Neural cell (in vitro differentiated cells): ENCODE measurements around the gene EIF4A2.

Source experiments
- POLR2AphosphoS5 ChIP-seq: IDR thresholded peaks from 2 replicates; pipeline ENCODE4 v1.6.1; 2012
- SMC3 ChIP-seq: fragments of 450-650 bp; conservative IDR thresholded peaks from 2 replicates; pipeline ENCODE4 v1.6.1; 2014; ENCODE audit warnings: antibody characterized with exemption, mild to moderate bottlenecking, moderate library complexity; ENCODE audit not compliant: poor library complexity
- TAF1 ChIP-seq: IDR thresholded peaks from 2 replicates; pipeline ENCODE4 v1.6.1; 2012; ENCODE audit warnings: low read depth
- TF ChIP-seq, protein P1 (sequence below): fragments of 450-650 bp; IDR thresholded peaks from 2 replicates; pipeline ENCODE4 v1.5.1; 2014; ENCODE audit warnings: antibody characterized with exemption, mild to moderate bottlenecking, moderate library complexity; ENCODE audit not compliant: poor library complexity, severe bottlenecking

DNA sequence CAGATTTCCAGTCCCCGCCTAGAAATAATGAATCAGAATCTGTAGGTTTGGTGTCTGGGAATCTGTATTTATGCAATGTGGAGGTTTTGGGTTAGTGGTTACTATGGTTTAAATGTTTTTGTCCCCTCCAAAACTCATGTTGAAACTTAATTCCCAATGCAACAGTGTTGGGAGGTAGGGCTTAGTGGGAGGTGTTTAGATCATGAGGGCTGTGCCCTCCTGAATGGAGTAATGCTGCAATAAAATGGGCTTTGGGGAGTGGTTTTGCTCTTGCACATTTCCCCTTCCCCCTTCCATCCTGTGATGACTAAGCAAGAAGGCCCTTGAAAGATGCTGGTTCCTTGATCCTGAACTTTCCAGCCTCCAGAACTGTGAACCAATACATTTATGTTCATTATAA lies 32.1 kb downstream of the EIF4A2 start:
- TF ChIP-seq POLR2AphosphoS5 (no peak), TAF1 (no peak), SMC3 (no peak)
- TF ChIP-seq, protein P1, sequence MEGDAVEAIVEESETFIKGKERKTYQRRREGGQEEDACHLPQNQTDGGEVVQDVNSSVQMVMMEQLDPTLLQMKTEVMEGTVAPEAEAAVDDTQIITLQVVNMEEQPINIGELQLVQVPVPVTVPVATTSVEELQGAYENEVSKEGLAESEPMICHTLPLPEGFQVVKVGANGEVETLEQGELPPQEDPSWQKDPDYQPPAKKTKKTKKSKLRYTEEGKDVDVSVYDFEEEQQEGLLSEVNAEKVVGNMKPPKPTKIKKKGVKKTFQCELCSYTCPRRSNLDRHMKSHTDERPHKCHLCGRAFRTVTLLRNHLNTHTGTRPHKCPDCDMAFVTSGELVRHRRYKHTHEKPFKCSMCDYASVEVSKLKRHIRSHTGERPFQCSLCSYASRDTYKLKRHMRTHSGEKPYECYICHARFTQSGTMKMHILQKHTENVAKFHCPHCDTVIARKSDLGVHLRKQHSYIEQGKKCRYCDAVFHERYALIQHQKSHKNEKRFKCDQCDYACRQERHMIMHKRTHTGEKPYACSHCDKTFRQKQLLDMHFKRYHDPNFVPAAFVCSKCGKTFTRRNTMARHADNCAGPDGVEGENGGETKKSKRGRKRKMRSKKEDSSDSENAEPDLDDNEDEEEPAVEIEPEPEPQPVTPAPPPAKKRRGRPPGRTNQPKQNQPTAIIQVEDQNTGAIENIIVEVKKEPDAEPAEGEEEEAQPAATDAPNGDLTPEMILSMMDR, result no peak
